ENCODE results near the gene YARS1. TPM values are rescaled to one million over a fixed set of nuclear protein-coding genes. Genes with fewer than 3 reads are reported as not detected.
A peak's percentile ranks its signal among the peaks of the same experiment; 100 is the strongest.

The YARS1 gene
- polyA plus RNA-seq, 2 of the 4 experiments (the other 2 are of a cell fraction): 92.5 to 103 TPM

DNA sequence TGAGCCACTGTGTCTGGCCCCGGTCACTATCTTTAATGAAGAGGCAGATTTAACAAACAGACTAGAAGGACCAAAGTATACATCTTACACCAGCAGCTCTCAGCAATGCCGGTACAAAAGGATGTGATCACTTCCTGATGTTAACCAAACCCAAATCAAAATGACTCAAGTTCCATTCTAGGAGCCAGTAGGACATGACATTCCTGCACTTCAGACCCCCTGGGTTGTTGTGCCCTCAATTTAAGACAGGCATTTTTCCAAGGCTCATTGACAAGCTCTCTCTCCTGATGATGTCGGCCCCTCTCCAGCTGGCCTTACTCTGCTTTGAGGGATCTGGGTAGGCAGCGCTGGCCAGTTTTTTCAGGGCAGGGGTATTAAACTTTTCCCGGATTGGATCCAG, 35.1 kb downstream of the YARS1 start (continued):
- TF ChIP-seq BHLHE40 (IDR thresholded peaks at IDR 0.05; ENCODE audit: low read depth, low read length): no peak

DNA sequence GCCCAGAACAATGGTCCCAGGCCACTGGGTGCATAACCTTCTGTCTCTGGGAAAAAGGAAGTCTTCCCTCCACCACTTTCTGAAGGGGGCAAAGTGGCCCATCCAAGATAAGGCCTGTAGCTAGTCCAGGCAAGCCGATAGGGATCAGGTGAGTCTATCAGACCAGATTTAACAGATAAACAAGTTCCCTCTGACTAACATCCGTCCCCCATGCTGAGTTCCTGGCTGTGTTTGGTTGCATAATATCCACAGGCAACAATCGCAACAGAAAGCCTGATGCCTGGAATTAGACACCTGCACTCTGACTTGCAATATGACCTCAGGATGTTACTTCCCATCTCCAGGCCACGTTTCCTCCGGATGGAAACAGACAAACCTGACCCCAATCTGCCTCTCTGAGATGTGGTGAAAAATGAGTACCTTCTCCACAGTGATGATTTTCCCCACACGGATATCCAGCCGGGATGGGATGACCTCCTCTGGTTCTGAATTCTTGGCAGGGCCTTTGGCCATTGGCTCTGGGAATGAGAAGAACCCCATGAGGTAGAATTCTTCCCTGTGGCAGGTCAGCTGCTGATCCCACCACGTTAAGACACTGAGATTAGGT, 36.4 kb downstream of the YARS1 start:
- ChIA-PET POLR2A (no interaction called here), CTCF (interaction anchor here (1.3 to 17.1 kb wide), 3 partner anchors 7 to 73 kb away, joined by 5 to 383 read pairs (median 32); partner anchors contain the start of gene SYNC)
- no peaks in the 10 kb centered on the region for H3K9me3 ChIP-seq
- WGBS (ENCODE audit: missing lambda C conversion rate): 72% methylated on average over 8 of the region's 8 CpGs
- ATAC-seq (no peak), FAIRE-seq (no peak), DNase-seq (ENCODE audit: low read depth in 1 of 2, low spot score in 1 of 2) (no peak)
- TF ChIP-seq, protein P1, sequence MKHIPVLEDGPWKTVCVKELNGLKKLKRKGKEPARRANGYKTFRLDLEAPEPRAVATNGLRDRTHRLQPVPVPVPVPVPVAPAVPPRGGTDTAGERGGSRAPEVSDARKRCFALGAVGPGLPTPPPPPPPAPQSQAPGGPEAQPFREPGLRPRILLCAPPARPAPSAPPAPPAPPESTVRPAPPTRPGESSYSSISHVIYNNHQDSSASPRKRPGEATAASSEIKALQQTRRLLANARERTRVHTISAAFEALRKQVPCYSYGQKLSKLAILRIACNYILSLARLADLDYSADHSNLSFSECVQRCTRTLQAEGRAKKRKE (CRISPR knock-in tag; IDR thresholded peaks at IDR 0.05; ENCODE audit: low read depth): no peak
- 0 out of 4 replicates have a peak, but pooled peaks of 1 of the 2 experiments have one; percentile 9 for TF ChIP-seq CEBPB (IDR thresholded peaks at IDR 0.05)
- TF ChIP-seq FOSB (CRISPR knock-in tag; IDR thresholded peaks at IDR 0.05): no peak
- TF ChIP-seq JUN (IDR thresholded peaks at IDR 0.05): 0 out of 5 replicates have a peak, but pooled peaks of 1 of the 2 experiments have one; percentile 9
- TF ChIP-seq ESRRA (IDR thresholded peaks at IDR 0.05; ENCODE audit: borderline replicate concordance, low read length): no peak
- no peak for TF ChIP-seq TP53 (CRISPR knock-in tag; IDR thresholded peaks at IDR 0.05)
- no peak for TF ChIP-seq MAFK (IDR thresholded peaks at IDR 0.05; ENCODE audit: partially characterized antibody)
- no peak overlapping the region for H3K4me3 ChIP-seq
- peak overlapping the region in 1 of 2 experiments; percentile 60; a peak in 2 of 6 replicates for H3K27ac ChIP-seq
- no peak overlapping the region for H3K4me2 ChIP-seq
- peaks cover 6% of the 10 kb centered on the region for H3K4me1 ChIP-seq

DNA sequence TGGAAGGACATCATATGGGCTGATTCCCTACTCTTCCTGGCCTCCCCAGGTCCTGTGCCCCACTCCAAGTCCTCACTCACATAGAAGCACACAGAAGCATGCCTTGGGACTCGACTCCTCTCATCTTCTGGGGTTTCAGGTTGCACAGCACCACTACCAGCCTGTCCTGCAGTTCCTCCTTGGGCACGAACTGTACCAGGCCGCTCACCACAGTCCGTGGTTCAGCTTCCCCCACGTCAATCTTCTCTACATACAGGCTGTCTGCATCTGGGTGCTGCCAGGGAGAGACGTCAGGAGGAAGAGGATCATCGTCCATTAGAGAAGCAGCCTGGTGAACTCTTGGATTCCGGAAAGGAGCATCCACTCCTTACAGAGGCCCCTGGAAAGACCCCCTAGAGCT, 37.2 kb downstream of the YARS1 start:
- H3K9me3 ChIP-seq: no peaks in the 10 kb centered on the region
- peaks cover 14% of the 10 kb centered on the region for H3K4me1 ChIP-seq
- FAIRE-seq (no peak), ATAC-seq (no peak), DNase-seq (ENCODE audit: low read depth in 1 of 2, low spot score in 1 of 2) (no peak)
- WGBS (ENCODE audit: missing lambda C conversion rate): 85% methylated on average over 3 of the region's 8 CpGs
- H3K4me2 ChIP-seq: no peak overlapping the region
- ChIA-PET CTCF (interaction anchor here (0.6 to 17.1 kb wide), 2 partner anchors 73 to 398 kb away, joined by 3 to 383 read pairs; partner anchors contain the start of gene SYNC), POLR2A (no interaction called here)
- TF ChIP-seq GATA3 (IDR thresholded peaks at IDR 0.05; ENCODE audit: borderline replicate concordance) (no peak), CEBPB (IDR thresholded peaks at IDR 0.05) (no peak)
- peak overlapping the region in 1 of 2 experiments; percentile 33; a peak in 2 of 6 replicates for H3K27ac ChIP-seq
- no peak overlapping the region for H3K4me3 ChIP-seq

DNA sequence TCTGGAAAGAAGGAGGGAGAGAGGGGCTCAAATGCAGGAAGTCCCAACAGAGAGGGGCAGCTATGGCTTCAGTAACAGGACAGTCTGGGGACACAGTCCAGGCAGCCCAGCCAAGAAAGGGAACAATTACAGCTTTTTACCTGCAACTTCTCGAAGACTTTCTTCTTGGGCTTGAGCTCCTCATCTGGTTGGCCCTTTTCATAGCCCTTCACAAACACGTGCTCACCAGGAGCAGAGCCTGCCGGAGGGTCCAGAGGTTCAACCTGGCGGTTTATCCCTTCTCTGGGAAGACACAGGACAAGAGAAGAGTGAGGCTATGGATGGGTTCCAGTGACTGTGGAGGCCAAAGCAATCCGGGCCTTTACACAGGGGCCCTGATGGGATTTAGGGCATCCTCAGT, 37.9 kb downstream of the YARS1 start:
- H3K27ac ChIP-seq: no peak overlapping the region

More for the DNA sequence above, 37.9 kb downstream of the YARS1 start:
- 94% methylated on average over 5 of the region's 5 CpGs for WGBS (ENCODE audit: missing lambda C conversion rate)
- DNase-seq (ENCODE audit: low read depth in 1 of 2, low spot score in 1 of 2) (no peak), FAIRE-seq (no peak), ATAC-seq (no peak)
- no peaks in the 10 kb centered on the region for H3K9me3 ChIP-seq
- no peak overlapping the region for H3K4me3 ChIP-seq
- H3K4me2 ChIP-seq: no peak overlapping the region
- TF ChIP-seq CEBPB (IDR thresholded peaks at IDR 0.05) (no peak), EHF (CRISPR knock-in tag; IDR thresholded peaks at IDR 0.05) (no peak), RFX5 (IDR thresholded peaks at IDR 0.05) (no peak), HMGXB4 (CRISPR knock-in tag; IDR thresholded peaks at IDR 0.05; ENCODE audit: borderline replicate concordance) (no peak), POLR2A (IDR thresholded peaks at IDR 0.05; ENCODE audit: low read length) (no peak), TP53 (CRISPR knock-in tag; IDR thresholded peaks at IDR 0.05) (no peak), RNF2 (IDR thresholded peaks at IDR 0.05; ENCODE audit: borderline replicate concordance, low read depth) (no peak), MAX (IDR thresholded peaks at IDR 0.05) (no peak), FOSB (CRISPR knock-in tag; IDR thresholded peaks at IDR 0.05) (no peak), USF2 (IDR thresholded peaks at IDR 0.05) (no peak), NR3C1 (IDR thresholded peaks at IDR 0.05) (no peak), NPAS2 (CRISPR knock-in tag; IDR thresholded peaks at IDR 0.05; ENCODE audit: borderline replicate concordance) (no peak), SREBF2 (IDR thresholded peaks at IDR 0.05) (no peak), BHLHE40 (IDR thresholded peaks at IDR 0.05; ENCODE audit: low read depth, low read length) (no peak), HOXA7 (CRISPR knock-in tag; IDR thresholded peaks at IDR 0.05) (no peak), CBX8 (IDR thresholded peaks at IDR 0.05) (no peak), CHD2 (IDR thresholded peaks at IDR 0.05; ENCODE audit: low read length, partially characterized antibody) (no peak), KDM1A (IDR thresholded peaks at IDR 0.05; ENCODE audit: low read depth) (no peak)
- TF ChIP-seq, protein P1 (CRISPR knock-in tag; IDR thresholded peaks at IDR 0.05; ENCODE audit: low read depth): no peak
- TF ChIP-seq, protein P2, sequence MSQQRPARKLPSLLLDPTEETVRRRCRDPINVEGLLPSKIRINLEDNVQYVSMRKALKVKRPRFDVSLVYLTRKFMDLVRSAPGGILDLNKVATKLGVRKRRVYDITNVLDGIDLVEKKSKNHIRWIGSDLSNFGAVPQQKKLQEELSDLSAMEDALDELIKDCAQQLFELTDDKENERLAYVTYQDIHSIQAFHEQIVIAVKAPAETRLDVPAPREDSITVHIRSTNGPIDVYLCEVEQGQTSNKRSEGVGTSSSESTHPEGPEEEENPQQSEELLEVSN (IDR thresholded peaks at IDR 0.05; ENCODE audit: borderline replicate concordance, low read depth): no peak
- ChIA-PET POLR2A (interaction anchor here (0.7 kb wide), 1 partner anchor 38 kb away, joined by 3 read pairs; the partner anchor contains the start of genes S100PBP and YARS1), CTCF (interaction anchor here (17.1 kb wide), 1 partner anchor 72 kb away, joined by 383 read pairs; the partner anchor contains the start of gene SYNC)
- peaks cover 21% of the 10 kb centered on the region for H3K4me1 ChIP-seq

Data from A549 (cell line).